Ureter (tissue), 1 donor: Measurements from ENCODE around the gene NPTX2. TPM values are rescaled to one million over a fixed set of nuclear protein-coding genes. Genes with fewer than 3 reads are reported as not detected.

ENCODE experiments used
- DNase-seq: peaks from one replicate; pipeline ENCODE4 v3.0.0-alpha.2; 2020; ENCODE audit warnings: low spot score
- total RNA-seq: library from RNA; stranded (reverse); gene quantifications from one replicate; pipeline ENCODE4 v1.2.4, GENCODE V29; 2023
- donor health status: DM: yes; HTN: yes; CAD: no.

The NPTX2 gene
- total RNA-seq, 1 donor from 2014 or later: 12.5 TPM

DNA sequence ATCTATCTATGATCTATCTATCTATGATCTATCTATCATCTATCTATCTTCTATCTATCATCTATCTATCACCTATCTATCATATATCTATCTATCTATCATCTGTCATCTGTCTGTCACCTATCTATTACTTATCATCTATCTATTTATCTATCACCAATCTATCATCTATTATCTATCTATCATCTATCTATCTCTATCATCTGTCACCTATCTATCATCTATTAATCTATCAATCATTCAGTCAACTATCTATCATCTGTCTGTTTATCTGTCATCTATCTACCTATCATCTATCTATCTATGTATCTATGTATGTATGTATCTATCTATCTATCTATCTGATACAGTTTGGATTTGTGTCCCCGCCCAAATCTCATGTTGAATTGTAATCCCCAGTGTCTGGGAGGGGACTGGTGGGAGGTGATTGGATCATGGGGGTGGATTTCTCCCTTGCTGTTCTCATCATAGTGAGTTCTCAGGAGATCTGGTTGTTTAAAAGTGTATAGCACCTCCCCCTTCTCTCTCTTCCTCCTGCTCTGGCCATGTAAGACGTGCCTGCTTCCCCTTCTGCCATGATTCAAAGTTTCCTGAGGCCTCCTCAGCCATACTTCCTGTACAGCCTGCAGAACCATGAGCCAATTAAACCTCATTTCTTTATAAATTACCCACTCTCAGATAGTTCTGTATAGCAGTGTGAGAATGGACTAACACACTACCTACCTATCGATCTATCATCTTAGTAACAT is 37.6 kb downstream of the NPTX2 start:
- no peak for DNase-seq

- no peak for DNase-seq
Observed at GRCh38 chr7:98655611-98656010, 38.5 kb downstream of the NPTX2 start.

- DNase-seq: no peak
Observed at GRCh38 chr7:98656899-98657298, 39.8 kb downstream of the NPTX2 start.

DNA sequence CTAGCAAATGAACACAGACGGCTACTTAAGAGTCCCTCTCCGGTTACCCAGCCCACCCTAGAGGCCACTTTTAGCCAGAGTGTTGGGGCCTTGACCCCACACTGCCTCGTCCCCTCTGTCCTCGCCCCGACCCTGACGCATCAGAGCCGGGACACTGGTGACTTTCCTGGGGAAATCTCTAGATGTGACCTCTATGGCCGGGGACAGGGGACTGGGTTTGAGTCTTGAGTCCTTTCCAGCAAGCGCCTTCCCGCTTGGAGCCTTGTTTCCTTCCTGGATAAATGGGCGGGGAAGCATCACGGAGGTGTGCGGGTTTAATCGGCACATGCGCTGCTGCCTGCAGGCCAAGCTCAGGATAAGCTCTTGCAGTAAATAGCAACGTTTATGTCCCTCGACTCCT is 40.7 kb downstream of the NPTX2 start:
- no peak for DNase-seq

- no peak for DNase-seq
Observed at GRCh38 chr7:98659756-98660155, 42.7 kb downstream of the NPTX2 start.

DNA sequence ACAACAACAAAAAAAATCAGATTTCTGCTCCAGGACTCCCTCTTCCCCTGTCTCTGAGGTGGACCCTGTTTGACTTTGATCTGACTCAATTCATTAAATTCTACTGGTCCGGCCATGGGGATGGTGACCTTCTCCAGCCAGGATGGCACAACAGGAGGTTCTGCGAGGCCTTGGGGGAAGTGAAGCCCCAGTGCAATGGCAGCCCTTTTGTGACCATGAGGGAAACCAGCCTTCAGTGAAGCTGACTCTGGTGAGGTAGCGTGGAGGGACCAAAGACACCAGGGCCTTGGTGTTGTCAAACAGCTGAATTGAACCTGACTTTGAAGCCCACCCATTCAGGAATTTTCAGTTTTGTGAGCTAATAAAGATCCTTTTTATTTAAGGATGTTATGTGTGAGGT is 44.5 kb downstream of the NPTX2 start:
- no peak for DNase-seq

GRCh38 chr7:98662289-98662688 is 45.2 kb downstream of the NPTX2 start:
- DNase-seq: no peak

- no peak for DNase-seq
Observed at GRCh38 chr7:98664882-98665281, 47.8 kb downstream of the NPTX2 start.

GRCh38 chr7:98668255-98668654 is 51.2 kb downstream of the NPTX2 start:
- no peak for DNase-seq

DNA sequence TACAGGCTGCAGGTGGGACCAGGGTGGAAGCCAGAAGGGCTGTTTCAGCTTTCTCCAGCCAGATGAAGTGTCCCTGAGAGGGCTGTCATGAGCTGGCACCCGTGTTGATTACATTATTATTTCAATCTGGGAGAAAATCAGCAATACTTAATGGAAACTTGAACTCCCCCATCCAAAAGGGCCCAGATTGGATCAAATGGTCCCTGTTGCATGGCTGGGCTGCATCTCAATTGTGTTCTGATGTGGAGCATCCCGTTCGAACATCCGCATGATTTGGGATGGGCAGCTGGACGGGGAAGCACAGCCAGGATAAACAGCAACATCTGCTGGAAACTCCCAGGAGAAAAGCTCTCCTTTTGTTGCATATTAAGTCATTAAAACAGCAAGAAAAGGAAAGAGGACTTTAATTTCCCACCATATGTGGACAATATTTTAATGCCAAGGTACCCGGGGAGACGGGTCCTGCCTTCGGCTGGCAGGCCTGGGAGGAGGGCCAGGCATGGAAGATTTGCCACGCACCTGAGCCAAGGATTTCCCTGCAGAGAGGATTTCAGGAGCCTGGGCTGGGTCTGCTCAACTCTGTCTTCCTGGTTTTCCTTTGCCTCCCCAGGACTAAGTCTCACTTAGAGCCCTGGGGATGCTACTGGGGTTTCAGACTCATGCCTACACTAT is 52.4 kb downstream of the NPTX2 start:
- no peak for DNase-seq

- no peak for DNase-seq
Observed at GRCh38 chr7:98670186-98670585, 53.1 kb downstream of the NPTX2 start.

GRCh38 chr7:98671733-98672331 is 54.7 kb downstream of the NPTX2 start:
- no peak for DNase-seq

DNA sequence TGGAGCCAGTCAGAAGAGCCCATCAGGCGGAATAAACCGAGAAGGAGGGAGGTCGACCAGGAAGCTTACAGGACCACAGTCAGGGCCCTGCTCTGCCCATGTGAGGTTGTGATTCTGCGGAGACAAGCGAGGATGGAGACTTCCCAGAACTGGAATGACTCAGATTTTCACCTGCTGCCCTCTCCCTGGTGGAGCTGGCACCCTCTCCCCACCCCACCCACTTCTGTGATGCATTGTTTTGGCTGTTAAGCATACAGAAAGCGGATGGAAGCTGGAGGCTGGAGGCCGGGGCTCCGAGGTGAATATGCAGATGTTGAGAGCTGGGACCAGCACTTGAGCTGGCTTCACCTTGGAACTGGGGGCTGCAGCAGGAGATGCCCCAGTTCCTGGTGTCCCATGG is 57.4 kb downstream of the NPTX2 start:
- DNase-seq: no peak

GRCh38 chr7:98674881-98675280 is 57.8 kb downstream of the NPTX2 start:
- DNase-seq: no peak

DNA sequence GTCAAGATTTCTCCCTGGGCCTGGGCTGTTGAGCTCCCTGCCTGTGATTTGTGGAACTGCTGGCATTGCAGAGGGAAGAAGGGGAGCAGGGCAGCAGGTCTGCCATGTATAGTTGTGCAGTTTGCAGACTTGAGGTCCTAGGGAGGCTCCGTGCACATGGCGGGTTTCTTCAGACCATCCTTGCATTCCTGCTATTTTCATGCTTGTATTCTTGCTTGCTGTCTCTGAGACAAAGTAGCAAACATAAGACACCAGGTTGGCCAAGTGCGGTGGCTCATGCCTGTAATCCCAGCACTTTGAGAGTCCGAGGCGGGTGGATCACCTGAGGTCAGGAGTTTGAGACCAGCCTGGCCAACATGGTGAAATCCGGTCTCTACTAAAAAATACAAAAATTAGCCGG is 61.1 kb downstream of the NPTX2 start:
- DNase-seq: no peak

Other genes with a start within 250 kb of the NPTX2 start
- 36.5 TPM for gene BAIAP2L1, start 216.2 kb upstream of the NPTX2 start, total RNA-seq